NCI-H1436 (cell line): ENCODE measurements around the gene ENO3.

Experiments used
- DNase-seq: peaks from one replicate; lab custom pipeline; 2025; lab: John Stamatoyannopoulos, UW

ENO3 gene

DNA sequence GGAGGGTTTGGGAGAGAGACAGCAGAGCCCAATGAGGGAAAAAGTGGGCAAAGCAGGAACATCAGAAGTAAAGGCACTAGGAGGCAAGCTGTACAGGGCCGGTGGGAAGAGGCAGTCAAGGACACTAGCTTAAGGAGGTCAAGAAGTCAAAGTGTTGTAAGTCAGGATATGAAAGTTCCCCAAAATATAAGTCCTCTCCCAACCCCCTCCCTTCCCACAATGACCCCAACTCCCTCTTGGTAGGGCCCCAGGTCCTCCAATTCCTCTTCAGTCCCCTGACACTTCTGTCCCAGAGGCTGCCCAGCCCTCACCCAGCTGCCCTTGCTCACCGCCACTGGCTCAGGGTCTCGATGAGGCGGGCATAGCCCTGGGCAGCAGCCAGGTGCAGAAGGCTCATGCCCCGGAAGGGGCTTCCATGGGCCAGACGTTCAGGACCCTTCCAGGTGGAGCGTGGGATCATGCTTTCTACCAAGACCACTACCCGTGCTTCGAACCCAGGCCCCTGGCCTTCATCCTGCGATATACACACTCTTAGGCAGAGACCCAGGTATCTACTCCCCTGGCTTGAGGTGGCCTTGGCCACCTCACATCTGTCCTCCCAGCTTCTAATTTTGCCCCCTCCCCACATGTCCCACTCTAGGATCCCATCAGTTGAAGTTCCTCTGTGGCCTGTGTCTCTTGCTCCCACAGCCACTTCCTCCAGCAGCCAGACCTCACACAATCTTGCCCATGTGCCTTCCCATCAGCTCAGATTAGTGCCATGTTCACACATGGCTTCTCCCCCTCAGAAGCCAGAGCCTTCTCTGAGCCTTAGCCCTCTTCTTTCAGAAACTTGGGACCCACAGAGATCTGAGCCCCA is 22.6 kb downstream of the ENO3 start:
- no peak for DNase-seq

DNA sequence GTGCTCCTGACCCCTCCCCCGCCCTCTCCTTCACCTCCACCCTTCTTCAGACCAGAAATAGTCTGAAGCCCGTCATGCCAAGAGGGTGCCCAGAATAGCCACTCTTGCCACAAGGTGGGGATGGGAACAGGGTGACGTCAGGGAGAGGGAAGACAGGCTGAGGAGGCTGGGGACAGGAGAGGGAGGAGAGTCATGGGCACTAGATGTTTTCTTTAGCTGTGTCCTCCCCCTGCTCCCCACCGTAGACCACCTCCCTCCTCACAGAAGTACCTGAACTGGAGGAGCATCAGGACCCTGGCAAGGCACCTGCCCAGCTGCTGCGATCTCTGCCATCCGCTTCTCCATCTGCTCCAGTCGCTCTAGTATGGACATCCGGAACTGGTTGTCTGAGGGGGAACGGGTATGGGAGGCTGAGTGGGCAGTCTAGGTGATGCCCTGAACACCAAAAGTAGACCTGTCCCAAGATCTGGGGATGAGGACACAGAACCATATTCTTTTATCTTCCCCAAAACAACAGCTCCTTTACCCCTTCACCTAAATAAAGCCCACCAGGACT is 23.3 kb downstream of the ENO3 start:
- DNase-seq = no peak

DNA sequence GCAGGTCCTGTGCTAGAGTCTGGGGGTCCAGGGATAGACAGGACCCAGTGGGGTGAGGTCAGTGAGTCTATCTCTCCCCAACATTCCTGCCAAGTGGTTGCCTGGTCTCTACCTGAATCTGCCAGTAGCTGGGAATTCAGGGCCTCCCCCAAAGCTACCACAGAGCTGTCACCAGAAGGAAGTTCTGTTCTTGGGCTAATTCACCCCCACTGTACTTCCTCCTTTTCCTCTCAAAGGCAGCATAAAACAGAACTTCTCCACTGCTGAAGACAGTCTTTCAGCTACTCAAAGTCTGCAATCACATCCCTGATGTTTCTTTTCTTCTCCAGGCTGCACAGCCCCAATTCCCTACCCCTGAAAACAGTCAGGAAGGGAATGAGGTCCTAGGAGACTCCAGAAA is 27.8 kb downstream of the ENO3 start:
- no peak for DNase-seq

DNA sequence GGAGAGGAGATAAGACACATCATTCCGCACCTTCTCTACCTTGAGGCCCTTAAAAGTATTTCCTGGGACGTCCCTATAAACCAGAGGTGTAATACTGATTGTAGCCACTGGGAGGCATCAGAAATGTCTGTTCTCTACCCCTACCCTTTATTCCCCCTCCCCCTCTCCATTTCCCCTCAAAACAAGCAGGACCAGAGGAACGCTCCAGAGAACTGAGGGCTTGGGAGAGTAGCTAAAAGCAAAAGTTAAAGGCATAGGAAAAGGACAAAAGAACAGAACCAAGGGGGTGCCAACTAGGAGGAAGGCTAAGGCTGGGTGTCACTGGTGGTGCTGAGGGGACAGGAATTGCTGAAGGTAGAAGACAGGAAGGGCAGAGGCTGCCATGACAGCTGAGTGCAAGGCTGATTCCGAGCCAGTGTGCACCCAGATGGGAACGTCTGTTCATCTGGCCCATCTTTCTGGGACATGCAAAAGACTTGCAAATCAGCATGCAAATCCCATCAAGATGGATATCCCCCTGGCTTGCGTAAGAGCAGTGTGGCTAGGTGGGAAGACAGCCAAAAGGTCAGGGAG is 29.8 kb downstream of the ENO3 start:
- peak; percentile 56 for DNase-seq

DNA sequence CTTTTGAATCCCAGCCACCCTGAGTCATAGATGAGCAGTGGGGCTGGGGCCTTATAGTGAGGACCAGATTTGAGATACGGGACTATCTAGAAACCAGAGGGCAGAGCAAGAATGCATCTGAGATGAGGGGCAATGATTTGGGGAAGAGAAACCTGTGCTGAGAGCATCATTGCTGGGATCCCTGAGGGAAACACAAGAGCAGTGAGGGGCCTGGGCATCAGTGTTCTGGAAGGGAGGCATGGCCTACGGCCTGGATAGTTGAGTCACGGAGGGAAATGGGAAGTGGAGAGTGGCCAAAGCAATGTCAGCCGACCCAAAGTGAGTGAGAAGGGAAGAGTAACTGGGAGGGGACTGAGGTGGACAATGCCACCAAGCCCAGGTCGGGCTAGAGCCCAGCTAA is 31.4 kb downstream of the ENO3 start:
- DNase-seq = no peak

DNA sequence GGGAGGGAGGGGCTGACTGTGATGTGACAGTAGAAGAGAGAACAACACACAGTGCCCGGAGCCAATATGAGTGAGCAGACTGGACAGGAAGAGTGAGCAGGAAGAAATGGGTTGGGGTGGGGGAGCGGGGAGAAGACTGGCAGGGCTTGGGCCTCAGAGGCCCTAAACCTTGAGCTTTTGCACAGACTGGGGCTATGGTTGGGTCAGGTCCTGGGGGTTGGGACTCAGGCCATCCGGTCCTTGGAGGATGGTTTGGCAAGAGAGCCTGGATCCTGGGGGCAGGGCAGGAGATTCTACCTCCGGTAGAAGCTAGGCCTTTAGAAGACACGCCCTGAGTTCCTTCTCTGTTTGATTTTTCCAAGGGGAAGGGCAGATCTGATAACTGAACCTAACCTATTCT is 35.5 kb downstream of the ENO3 start:
- no peak for DNase-seq

DNA sequence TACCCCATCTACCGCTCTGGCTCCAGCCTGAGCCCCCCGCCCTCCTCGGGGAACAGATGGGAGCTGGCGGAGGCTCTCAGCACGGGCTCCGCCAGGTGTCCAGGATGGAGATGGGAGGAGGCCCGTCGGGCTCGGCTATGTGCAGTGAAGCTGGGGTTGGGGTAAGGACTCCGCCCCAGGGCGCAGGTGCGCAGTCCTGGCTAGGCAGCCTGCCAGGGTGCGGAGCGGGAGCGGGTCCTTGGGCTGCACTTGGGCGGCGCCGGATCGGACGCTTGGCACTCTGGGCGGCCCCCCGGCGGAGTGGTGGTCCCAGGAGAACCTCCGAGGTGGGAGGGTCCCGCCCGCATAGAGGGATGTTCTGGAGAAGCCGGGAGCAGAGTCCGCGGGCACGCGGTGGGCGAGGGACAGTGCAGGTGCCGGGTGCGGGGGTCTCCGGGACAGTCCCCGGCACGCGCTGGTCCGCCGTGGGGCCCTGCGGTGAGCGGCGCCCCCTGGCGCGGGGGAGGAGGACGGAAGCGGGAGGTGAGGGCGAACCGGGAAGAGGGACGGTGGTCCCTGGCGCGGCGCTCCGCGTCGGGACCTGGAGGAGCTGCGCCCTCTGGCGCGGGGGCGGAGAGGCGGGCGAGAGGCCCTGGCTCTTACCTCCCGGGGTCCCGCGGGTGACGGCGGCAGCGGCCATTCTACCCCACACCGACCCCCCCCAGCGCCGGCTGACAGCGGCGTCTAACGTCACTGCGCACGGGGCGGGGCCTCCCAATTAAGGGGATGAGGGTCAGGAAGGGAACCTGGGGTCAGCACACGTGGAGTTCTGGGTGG is 36.2 kb downstream of the ENO3 start, which contains the start of gene CAMTA2:
Gene CAMTA2 (minus strand): TSS at position 725 of the 816 bp plus-strand sequence. CDS start 1,453 bp downstream, outside the sequence.
- peak; percentile 76 for DNase-seq

DNA sequence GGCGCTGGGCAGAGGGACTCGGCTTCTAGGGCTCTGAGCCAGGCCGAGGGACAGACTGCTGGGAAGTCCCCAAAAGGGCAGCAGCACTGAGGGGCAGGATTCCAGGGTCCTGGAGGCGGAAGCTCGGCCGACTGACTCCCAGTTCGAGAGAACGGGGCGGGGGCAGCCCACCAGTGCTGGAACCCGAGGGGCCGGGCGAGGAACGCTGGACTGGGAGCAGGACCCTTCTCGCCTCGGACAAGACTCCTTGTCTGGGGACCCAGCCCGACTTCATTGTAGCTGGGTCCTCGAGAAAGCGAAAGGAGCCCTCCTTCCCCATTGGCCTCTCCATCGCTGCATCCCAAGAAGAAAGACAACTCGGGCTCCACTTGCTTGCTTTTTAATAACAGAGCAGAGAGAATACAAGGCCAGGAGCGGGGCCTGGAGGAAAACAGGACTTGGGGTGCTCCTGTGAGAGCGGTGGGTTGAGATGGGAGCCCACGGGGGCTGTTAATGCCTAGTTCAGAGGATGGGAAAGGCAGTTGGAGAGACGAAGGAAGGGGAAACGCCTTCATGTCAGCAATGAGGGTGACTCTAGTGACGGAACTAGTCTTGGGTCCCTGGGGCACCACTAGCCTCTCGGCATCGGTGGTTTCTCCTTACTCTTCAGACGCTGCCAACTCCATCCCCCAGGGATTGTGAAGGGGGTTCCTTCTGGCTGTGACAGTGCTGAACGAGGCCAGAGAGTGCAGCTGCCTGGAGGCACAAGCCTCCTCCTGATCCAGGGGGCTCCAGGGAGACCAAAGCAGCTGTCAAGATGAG is 37.0 kb downstream of the ENO3 start:
- DNase-seq = peak; percentile 62

DNA sequence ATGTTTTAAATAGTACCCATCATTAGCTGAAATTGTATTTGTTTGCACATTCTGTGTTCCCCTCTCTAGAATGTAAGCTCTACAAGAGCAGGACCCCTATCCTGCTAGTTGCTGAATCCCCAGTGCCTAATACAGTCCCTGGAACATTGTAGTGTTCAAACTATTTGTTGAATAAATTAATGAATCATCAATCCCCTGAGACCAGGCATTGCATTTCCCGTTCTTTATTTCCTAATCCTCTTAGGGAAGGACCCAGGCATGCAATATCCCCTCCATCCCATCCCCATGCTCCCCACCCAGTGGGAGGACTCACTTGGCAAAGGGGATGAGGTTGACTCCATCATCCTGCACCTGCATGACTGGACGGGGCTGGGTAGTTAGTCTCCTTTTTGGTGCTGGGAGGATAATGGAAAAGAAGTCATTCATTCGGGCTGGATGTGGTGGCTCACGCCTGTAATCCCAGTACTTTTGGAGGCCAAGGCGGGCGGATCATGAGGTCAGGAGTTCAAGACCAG is 43.2 kb downstream of the ENO3 start:
- DNase-seq = no peak

DNA sequence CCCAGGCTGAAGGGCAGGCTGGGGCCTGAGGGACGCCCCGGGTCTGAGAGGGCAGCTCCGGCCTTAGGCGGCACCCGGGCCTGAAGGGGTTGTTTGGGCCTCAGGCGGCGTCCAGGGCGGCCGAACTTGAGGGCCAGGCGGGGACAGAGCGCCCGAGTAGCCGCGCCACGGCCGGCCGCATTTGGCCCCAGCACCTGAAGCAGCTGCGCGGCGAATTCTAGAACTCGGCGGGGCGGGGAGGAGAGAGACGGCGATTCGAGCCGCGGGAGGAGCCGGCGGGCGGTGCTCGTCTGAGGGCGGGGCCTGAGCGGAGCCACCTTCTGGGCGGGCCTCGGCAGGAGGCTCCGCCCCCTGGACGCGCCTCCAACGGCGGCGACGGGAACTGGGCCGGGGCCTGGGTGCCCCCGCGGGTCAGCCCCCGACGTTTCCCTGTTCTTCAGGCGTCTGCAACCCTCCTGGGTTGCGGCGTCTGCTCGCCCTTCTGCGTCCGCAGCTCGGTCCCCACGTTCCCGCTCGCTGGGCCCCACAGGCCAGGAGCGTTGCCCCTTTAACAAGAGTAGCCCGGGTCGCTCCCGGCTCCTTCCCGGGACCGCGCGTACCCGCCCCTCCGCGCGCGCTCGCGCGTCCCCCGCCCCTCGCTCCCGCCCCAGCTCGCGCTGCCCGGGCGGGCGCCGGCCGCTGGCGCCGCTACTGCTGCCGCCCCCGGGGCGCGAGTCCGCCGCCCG is 46.5 kb downstream of the ENO3 start, which contains the start of the genes INCA1 and KIF1C:
Gene INCA1 (minus strand): TSS at position 221 of the 725 bp plus-strand sequence. CDS start 3,085 bp downstream, outside the sequence.
Gene KIF1C (plus strand): TSS at position 649 of the 725 bp plus-strand sequence. CDS start 2,297 bp downstream, outside the sequence.
- DNase-seq = peak; percentile 89

DNA sequence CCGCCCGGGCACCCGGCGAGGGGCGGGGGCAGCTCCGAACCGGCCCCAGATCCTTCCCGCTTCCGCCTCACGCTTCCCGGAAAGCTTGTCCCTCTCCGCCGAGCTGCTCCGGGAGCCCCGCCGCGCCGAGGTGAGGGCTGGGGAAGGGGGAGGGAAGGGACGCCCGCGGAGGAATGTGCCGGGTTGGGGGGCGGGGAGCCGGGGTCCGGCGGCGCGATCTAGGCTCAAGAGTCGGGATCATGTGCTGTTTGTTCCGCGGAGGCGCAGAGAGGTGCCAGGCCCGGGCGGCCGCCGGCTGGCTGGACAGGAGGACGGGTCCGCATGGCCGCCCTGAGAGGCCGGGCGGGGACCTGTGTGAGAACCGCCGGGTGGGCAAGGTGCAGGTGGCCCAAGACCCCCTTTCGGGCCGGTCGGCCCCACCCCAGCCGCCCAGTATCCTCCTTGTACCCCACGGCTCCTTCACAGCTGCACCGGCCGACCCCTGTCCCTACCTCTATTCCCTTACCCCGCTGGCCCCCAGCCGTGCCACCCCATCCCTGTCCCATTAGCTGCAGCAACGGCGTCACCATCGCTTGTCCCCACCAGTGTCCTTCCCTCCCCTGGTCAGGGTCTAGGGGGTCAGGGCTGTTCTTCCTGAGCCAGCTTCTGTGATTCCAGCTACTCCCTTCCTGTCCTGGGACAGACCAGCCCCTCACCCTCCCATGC is 47.3 kb downstream of the ENO3 start:
- DNase-seq = no peak

DNA sequence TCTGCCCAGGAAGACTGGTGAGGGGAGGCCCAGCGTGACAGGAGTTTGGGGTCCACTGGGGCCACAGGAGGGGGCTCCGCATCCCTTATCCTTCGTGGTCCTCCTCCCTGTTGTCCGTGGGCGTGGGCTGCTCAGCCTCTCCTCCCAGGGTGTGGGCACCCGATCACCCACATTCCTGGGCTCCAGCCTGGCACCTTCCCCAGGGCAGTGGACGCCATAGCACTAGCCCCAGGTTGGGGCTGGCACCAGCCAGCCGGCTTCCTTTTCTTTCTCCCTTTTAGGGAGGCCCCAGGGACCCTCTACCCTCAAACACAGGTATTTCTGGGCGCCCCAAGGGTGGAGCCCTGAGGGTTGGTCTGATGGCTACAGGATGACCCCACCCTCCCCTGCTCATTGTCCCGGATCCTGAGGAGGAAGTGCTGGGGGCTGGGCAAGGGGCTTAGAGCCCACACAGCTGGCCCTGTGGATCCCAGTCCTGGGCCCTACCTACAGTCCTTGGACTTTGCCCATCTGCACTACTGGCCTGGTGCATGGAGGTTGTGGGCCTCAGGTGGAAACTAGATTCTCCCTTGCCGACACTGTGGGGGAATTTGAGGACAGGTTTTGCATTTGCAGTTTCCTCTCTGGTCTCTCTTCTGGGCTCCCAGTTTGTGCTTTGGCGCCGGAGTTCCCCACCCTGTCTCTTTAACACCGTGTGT is 48.0 kb downstream of the ENO3 start:
- no peak for DNase-seq

DNA sequence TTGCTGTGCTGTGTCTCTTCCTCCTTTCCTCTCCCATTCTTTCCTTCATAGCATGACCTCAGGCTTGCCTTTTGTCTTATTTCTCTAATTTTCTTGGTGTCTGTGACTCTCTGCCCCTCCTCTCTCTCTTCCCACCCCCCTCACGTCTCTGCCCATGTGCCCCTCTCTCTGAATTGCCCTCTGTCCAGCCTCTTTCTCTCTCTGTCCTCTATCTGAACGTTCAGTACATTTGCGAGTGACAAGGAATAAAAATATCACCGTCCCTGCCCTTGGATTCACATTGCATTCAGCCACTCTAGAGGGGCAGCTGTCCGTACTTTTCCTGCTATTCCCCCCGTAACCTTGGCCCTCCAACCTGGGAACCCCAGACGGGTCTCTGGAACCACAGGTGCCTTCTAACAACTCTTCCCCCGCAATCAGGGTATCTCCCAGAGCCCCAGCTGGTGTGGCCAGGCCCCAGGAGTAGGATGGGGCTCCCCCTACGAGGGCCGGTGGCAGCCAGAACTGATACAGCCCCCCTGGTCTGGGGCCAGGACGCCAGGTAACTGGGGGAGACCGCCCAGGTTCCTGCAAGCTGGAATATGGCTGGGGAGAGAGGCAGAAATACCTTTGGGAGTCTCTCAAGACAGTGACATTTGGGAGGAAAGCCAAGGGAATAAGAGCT is 48.6 kb downstream of the ENO3 start:
- no peak for DNase-seq

DNA sequence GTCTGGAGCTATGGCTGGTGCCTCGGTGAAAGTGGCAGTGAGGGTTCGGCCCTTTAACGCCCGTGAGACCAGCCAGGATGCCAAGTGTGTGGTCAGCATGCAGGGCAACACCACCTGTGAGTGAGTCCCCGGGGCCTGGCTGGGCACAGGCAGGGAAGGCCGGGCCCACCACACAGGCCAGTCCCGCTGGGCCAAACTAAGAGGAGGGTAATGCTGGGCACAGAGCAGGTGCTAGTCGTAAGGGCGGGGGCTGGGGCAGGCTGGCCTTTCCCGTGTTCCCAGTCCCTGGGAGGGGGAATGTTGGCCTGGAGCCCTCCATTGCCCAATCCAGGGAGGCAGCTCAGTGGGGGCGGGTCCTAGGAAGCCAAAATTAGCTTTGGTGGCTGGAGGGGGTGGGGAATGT is 49.3 kb downstream of the ENO3 start:
- DNase-seq = no peak

DNA sequence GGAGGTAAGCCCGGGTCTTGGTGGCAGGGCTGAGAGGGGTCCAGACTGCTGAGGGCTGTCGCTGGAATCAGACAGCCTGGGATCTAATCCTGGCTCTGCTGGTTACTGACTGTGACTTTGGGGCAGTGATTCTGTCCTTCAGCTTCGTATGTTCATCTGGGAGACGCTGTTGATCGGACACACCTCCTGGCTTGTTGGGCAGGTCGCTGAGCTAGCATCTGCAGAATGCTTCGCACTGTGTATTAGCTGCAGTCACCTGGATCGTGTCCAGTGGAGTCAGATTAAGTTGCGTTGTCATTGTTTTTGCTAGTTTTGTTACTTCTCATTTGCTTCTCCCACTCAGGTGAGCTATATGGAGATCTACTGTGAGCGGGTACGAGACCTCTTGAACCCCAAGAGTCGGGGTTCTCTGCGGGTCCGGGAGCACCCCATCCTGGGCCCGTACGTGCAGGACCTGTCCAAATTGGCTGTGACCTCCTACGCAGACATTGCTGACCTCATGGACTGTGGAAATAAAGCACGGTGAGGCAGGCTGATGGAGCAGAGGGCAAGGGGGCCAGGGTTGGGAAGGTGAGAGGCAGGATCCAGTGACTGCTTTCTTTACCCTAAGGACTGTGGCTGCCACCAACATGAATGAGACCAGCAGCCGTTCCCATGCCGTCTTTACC is 51.3 kb downstream of the ENO3 start:
- DNase-seq = no peak

DNA sequence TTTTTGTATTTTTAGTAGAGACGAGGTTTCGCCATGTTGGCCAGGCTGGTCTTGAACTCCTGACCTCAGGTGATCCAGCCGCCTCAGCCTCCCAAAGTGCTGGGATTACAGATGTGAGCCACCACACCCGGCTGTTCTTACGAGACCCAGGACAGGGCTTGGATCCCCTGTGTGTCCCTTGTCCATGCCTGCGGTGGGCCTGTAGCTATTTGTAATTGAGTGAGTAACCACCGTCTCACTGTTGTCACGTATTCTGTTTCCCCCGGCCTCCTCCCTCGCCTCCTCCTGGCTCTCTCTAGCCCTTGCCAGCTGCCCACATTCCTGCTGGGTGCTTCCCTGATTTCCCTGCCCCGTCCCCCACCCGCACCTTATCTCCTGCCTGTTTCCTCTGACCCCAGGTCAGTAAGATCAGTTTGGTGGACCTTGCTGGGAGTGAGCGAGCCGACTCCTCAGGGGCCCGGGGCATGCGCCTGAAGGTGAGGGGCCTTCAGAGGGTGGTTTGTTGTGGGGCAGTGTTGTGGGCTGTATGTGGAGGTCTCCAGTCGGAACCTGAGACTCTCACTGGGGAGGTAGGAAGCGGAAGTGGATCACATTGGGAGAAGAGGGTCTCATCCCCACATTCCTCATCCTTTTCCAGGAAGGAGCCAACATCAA is 52.4 kb downstream of the ENO3 start:
- DNase-seq = no peak
